IMR-90 (cell line): ENCODE measurements around the gene AANAT. TPM values are rescaled to one million over a fixed set of nuclear protein-coding genes. Genes with fewer than 3 reads are reported as not detected.

ENCODE experiments used
- ATAC-seq: fragments of 200-7000 bp; cut with Tn5 transposase; 2 replicates; pipeline ENCODE4 v1.9.1; 2020; ENCODE audit warnings: low read depth, mild to moderate bottlenecking, moderate library complexity
- BruUV-seq: library from RNA; stranded (reverse); fragments of 400-500 nt; replicated peaks from 2 replicates; lab custom pipeline; 2021; lab: Mats Ljungman, UMichigan
- CTCF ChIA-PET: fragments of 300-600 bp; formaldehyde crosslinking; extraction: SDS; loops from one replicate; lab custom pipeline; 2021; ENCODE audit warnings: antibody characterized with exemption; lab: Yijun Ruan, JAX
- POLR2A ChIA-PET: fragments of 300-600 bp; sonication (Branson Sonifier 250); formaldehyde crosslinking; loops from one replicate; lab custom pipeline; 2022; ENCODE audit warnings: antibody characterized with exemption; ENCODE audit not compliant: unreplicated experiment; lab: Charles Lee
- DNase-seq: peaks from one replicate; pipeline ENCODE4 v3.0.0; 2013
- H2AFZ ChIP-seq: replicated peaks from 2 replicates; pipeline ENCODE3; 2013; ENCODE audit warnings: low read length, mild to moderate bottlenecking; ENCODE audit not compliant: poor library complexity
- H2AK5ac ChIP-seq: 2 replicates; pipeline ENCODE4 v1.6.1; 2013; ENCODE audit warnings: low read depth, low read length, inconsistent platforms
- H2AK9ac ChIP-seq: replicated peaks from 2 replicates; pipeline ENCODE3; 2013; ENCODE audit warnings: mild to moderate bottlenecking, low read depth, low read length, moderate library complexity; ENCODE audit not compliant: poor library complexity
- H2BK120ac ChIP-seq: 2 replicates; pipeline ENCODE4 v1.6.1; 2013; ENCODE audit warnings: low read depth, low read length, inconsistent platforms
- H2BK15ac ChIP-seq: 3 replicates; pipeline ENCODE4 v1.6.1; 2013; ENCODE audit warnings: low read depth, low read length, inconsistent platforms
- H2BK20ac ChIP-seq: 2 replicates; pipeline ENCODE4 v1.6.1; 2013; ENCODE audit warnings: low read depth, mild to moderate bottlenecking, inconsistent platforms, low read length, moderate library complexity
- H2BK5ac ChIP-seq: 2 replicates; pipeline ENCODE4 v1.6.1; 2013; ENCODE audit warnings: mild to moderate bottlenecking, low read depth, low read length, inconsistent platforms; ENCODE audit not compliant: poor library complexity, severe bottlenecking
- H3K14ac ChIP-seq: replicated peaks from 2 replicates; pipeline ENCODE4 v1.6.1; 2013; ENCODE audit warnings: low read depth, low read length, inconsistent platforms
- H3K18ac ChIP-seq: 2 replicates; pipeline ENCODE4 v1.6.1; 2013; ENCODE audit warnings: low read depth, low read length, control low read depth
- H3K23ac ChIP-seq: 2 replicates; pipeline ENCODE4 v1.6.1; 2013; ENCODE audit warnings: low read depth, low read length, inconsistent platforms
- H3K27ac ChIP-seq: 2 replicates; pipeline ENCODE4 v1.5.1; 2013; ENCODE audit warnings: mild to moderate bottlenecking, control low read depth, low read length; ENCODE audit not compliant: insufficient read depth
- H3K27me3 ChIP-seq: 2 replicates; pipeline ENCODE4 v1.6.1; 2013; ENCODE audit warnings: low read length; ENCODE audit not compliant: control insufficient read depth, insufficient read depth
- H3K36me3 ChIP-seq: 2 replicates; pipeline ENCODE4 v1.6.1; 2013; ENCODE audit warnings: low read length, mixed read lengths; ENCODE audit not compliant: control insufficient read depth, insufficient read depth
- H3K4ac ChIP-seq: 2 replicates; pipeline ENCODE4 v1.6.1; 2013; ENCODE audit warnings: low read depth, low read length, inconsistent platforms
- H3K4me1 ChIP-seq: 2 replicates; pipeline ENCODE4 v1.6.1; 2013; ENCODE audit warnings: low read length, mixed read lengths; ENCODE audit not compliant: control insufficient read depth, insufficient read depth
- H3K4me2 ChIP-seq: 2 replicates; pipeline ENCODE4 v1.6.1; 2013; ENCODE audit warnings: low read depth, mild to moderate bottlenecking, control low read depth, low read length, moderate library complexity
- H3K4me3 ChIP-seq: 2 replicates; pipeline ENCODE4 v1.5.1; 2013; ENCODE audit warnings: low read depth, mild to moderate bottlenecking, control low read depth, low read length, moderate library complexity; ENCODE audit not compliant: insufficient read depth
- H3K56ac ChIP-seq: 2 replicates; pipeline ENCODE4 v1.6.1; 2013; ENCODE audit warnings: low read length, inconsistent platforms; ENCODE audit not compliant: insufficient read depth; ENCODE audit errors: extremely low read depth
- H3K79me1 ChIP-seq, 2 experiments: 2 replicates each; pipeline ENCODE4 v1.6.1; 2013; ENCODE audit warnings: low read length in 2 of 2, inconsistent platforms in 1 of 2, low read depth in 1 of 2
- H3K9ac ChIP-seq: 2 replicates; pipeline ENCODE4 v1.6.1; 2013; ENCODE audit warnings: low read depth, low read length, control low read depth
- H3K9me1 ChIP-seq: 2 replicates; pipeline ENCODE4 v1.6.1; 2013; ENCODE audit warnings: low read length, inconsistent platforms; ENCODE audit not compliant: insufficient read depth
- H3K9me3 ChIP-seq: 2 replicates; pipeline ENCODE4 v1.6.1; 2013; ENCODE audit warnings: low read length; ENCODE audit not compliant: control insufficient read depth, insufficient read depth
- H4K20me1 ChIP-seq: 2 replicates; pipeline ENCODE4 v1.6.1; 2013; ENCODE audit warnings: low read length, inconsistent platforms; ENCODE audit not compliant: insufficient read depth
- H4K5ac ChIP-seq: 2 replicates; pipeline ENCODE4 v1.6.1; 2013; ENCODE audit warnings: mild to moderate bottlenecking, low read depth, low read length, control low read depth
- H4K8ac ChIP-seq, 2 experiments: 2 replicates each; pipeline ENCODE4 v1.6.1; 2013; ENCODE audit warnings: low read depth in 2 of 2, low read length in 2 of 2, control low read depth in 1 of 2, inconsistent platforms in 1 of 2
- H4K91ac ChIP-seq: 2 replicates; pipeline ENCODE4 v1.6.1; 2013; ENCODE audit warnings: low read depth, low read length, inconsistent platforms; ENCODE audit not compliant: insufficient read depth
- BHLHE40 ChIP-seq: fragments of 150-350 bp; IDR thresholded peaks from 2 replicates; pipeline ENCODE4 v1.6.1; 2016; ENCODE audit warnings: mild to moderate bottlenecking, low read depth, low read length
- CEBPB ChIP-seq: IDR thresholded peaks from 2 replicates; pipeline ENCODE4 v1.6.1; 2012; ENCODE audit warnings: low read depth, low read length, improper control_type of control experiment
- CHD1 ChIP-seq: IDR thresholded peaks from 2 replicates; pipeline ENCODE4 v1.6.1; 2012; ENCODE audit warnings: low read depth, low read length, improper control_type of control experiment
- CTCF ChIP-seq: conservative IDR thresholded peaks from 2 replicates; pipeline ENCODE4 v1.5.1; 2012; ENCODE audit warnings: mild to moderate bottlenecking, low read depth, low read length, improper control_type of control experiment
- ELK1 ChIP-seq: fragments of 150-350 bp; IDR thresholded peaks from 2 replicates; pipeline ENCODE4 v1.6.1; 2016; ENCODE audit warnings: low read depth, mild to moderate bottlenecking, low read length, moderate library complexity, borderline replicate concordance
- FOS ChIP-seq: fragments of 150-350 bp; IDR thresholded peaks from 2 replicates; pipeline ENCODE4 v1.6.1; 2016; ENCODE audit warnings: low read depth, low read length
- MAFK ChIP-seq: IDR thresholded peaks from 2 replicates; pipeline ENCODE4 v1.6.1; 2012; ENCODE audit warnings: low read depth, low read length, improper control_type of control experiment
- MAZ ChIP-seq: IDR thresholded peaks from 2 replicates; pipeline ENCODE4 v1.6.1; 2012; ENCODE audit warnings: low read depth, mild to moderate bottlenecking, low read length, improper control_type of control experiment, moderate library complexity, borderline replicate concordance
- MXI1 ChIP-seq: IDR thresholded peaks from 2 replicates; pipeline ENCODE4 v1.6.1; 2012; ENCODE audit warnings: low read depth, mild to moderate bottlenecking, low read length, moderate library complexity, borderline replicate concordance
- NFE2L2 ChIP-seq: fragments of 150-350 bp; IDR thresholded peaks from 2 replicates; pipeline ENCODE4 v1.6.1; 2016; ENCODE audit warnings: low read depth, mild to moderate bottlenecking, low read length
- POLR2A ChIP-seq: IDR thresholded peaks from 2 replicates; pipeline ENCODE4 v1.6.1; 2012; ENCODE audit warnings: mild to moderate bottlenecking, low read depth, low read length
- RAD21 ChIP-seq: IDR thresholded peaks from 2 replicates; pipeline ENCODE4 v1.6.1; 2012; ENCODE audit warnings: low read length, improper control_type of control experiment
- RCOR1 ChIP-seq: IDR thresholded peaks from 2 replicates; pipeline ENCODE4 v1.6.1; 2012; ENCODE audit warnings: mild to moderate bottlenecking, low read length, improper control_type of control experiment; ENCODE audit not compliant: insufficient replicate concordance
- RFX5 ChIP-seq: IDR thresholded peaks from 2 replicates; pipeline ENCODE4 v1.8.0; 2012; ENCODE audit warnings: low read depth, mild to moderate bottlenecking, low read length, moderate library complexity
- SMC3 ChIP-seq: fragments of 150-350 bp; IDR thresholded peaks from 2 replicates; pipeline ENCODE4 v1.6.1; 2016; ENCODE audit warnings: low read depth, mild to moderate bottlenecking, antibody characterized with exemption, low read length, moderate library complexity
- USF2 ChIP-seq: fragments of 150-350 bp; IDR thresholded peaks from 2 replicates; pipeline ENCODE4 v1.6.1; 2017; ENCODE audit warnings: mild to moderate bottlenecking, antibody characterized with exemption, low read length, low read depth
- WGBS, 2 experiments: methylation state at CpG; one replicate each; pipeline versions ENCODE4 v1.1.5 to v1.1.7; 2013; ENCODE audit warnings: missing lambda C conversion rate in 2 of 2; ENCODE audit not compliant: insufficient read length in 1 of 2; ENCODE audit errors: extremely low coverage in 2 of 2; 5-methylcytosine and 5-hydroxymethylcytosine counted together
- dilution Hi-C: fragments of 300-500 bp; cut with HindIII; formaldehyde crosslinking; loops from one replicate; pipeline ENCODE4 v1.14.3; 2018; ENCODE audit warnings: low sequenced_read_pairs; ENCODE audit not compliant: unreplicated experiment
- in situ Hi-C: fragments of 300-500 bp; cut with MboI; formaldehyde crosslinking; loops from 3 replicates; pipeline ENCODE4 v1.14.3; 2019; ENCODE audit warnings: low sequenced_read_pairs, inconsistent platforms, mixed read lengths
- intact Hi-C: fragments of 100-400 bp; cut with micrococcal nuclease; formaldehyde crosslinking; loops from 2 replicates; pipeline ENCODE4 v1.10.0; 2022
- polyA plus RNA-seq, 3 experiments: library from polyadenylated mRNA; depleted of rRNA; stranded (reverse); fragments of >200 nt; gene quantifications; 2 replicates each; pipeline ENCODE4 v1.2.3, GENCODE V29; 2012; ENCODE audit warnings: low replicate concordance in 1 of 3
- total RNA-seq: library from RNA; depleted of rRNA; stranded (reverse); fragments of >200 nt; gene quantifications from 2 replicates; pipeline ENCODE4 v1.2.3, GENCODE V29; 2012

AANAT gene
- total and polyA plus RNA-seq, 2 of the 4 experiments (the other 2 are of a cell fraction) = 0.21 TPM; not detected in 1

GRCh38 chr17:76431509-76431908 lies 35.9 kb upstream of the AANAT start:
- no peak overlapping the region for H3K27ac ChIP-seq
- no peak overlapping the region for H3K4ac ChIP-seq
- no peak overlapping the region for H2BK5ac ChIP-seq
- H3K27me3 ChIP-seq = no peaks in the 10 kb centered on the region
- no peak overlapping the region for H2AK5ac ChIP-seq
- no peak overlapping the region for H2AFZ ChIP-seq
- no peak overlapping the region for H2BK120ac ChIP-seq
- no peak overlapping the region for H2AK9ac ChIP-seq
- H3K56ac ChIP-seq = no peak overlapping the region
- BruUV-seq = no TSS peak
- no peak overlapping the region for H3K4me3 ChIP-seq
- in situ Hi-C loops (no loop called here), dilution Hi-C loops (no loop called here), intact Hi-C loops (no loop called here)
- H3K9me3 ChIP-seq = no peaks in the 10 kb centered on the region
- no peak overlapping the region for H3K23ac ChIP-seq
- no peak overlapping the region for H3K14ac ChIP-seq
- DNase-seq (no peak), ATAC-seq (no peak)
- peaks cover 76% of the 10 kb centered on the region for H4K20me1 ChIP-seq
- H4K5ac ChIP-seq = no peak overlapping the region
- no peak for TF ChIP-seq RFX5
- TF ChIP-seq POLR2A = no peak
- no peak for TF ChIP-seq SMC3
- no peak for TF ChIP-seq CTCF
- no peak for TF ChIP-seq FOS
- TF ChIP-seq CHD1 = no peak
- no peak for TF ChIP-seq USF2
- no peak for TF ChIP-seq BHLHE40
- no peak for TF ChIP-seq RCOR1
- no peak for TF ChIP-seq MXI1
- no peak for TF ChIP-seq MAFK
- TF ChIP-seq ELK1 = no peak
- no peak for TF ChIP-seq NFE2L2
- no peak for TF ChIP-seq CEBPB
- TF ChIP-seq RAD21 = no peak
- no peak for TF ChIP-seq MAZ
- no peak overlapping the region for H4K8ac ChIP-seq
- H3K18ac ChIP-seq = no peak overlapping the region
- H2BK15ac ChIP-seq = no peak overlapping the region
- H3K4me1 ChIP-seq = peaks cover 15% of the 10 kb centered on the region
- no CpG with 5 or more reads among the region's 2 CpGs for WGBS, 2 experiments
- H2BK20ac ChIP-seq = no peak overlapping the region
- H3K9me1 ChIP-seq = peaks cover 23% of the 10 kb centered on the region
- H3K9ac ChIP-seq = no peak overlapping the region
- no peak overlapping the region for H3K4me2 ChIP-seq
- CTCF ChIA-PET = no interaction called here
- H3K36me3 ChIP-seq = peaks cover 4% of the 10 kb centered on the region; the same call in 1 of the 2 replicates
- POLR2A ChIA-PET = no interaction called here
- H4K91ac ChIP-seq = no peak overlapping the region
- peaks cover 47 to 85% of the 10 kb centered on the region in 2 experiments for H3K79me1 ChIP-seq
